HepG2 (cell line): ENCODE measurements around the gene AK6. TPM values are rescaled to one million over a fixed set of nuclear protein-coding genes. Genes with fewer than 3 reads are reported as not detected.

Source experiments
- CBX1 ChIP-seq: IDR thresholded peaks from one replicate; pipeline ENCODE4 v1.6.1; 2016; ENCODE audit warnings: antibody characterized with exemption, low read depth
- EHMT2 ChIP-seq: fragments of 200-600 bp; sonication (generic); IDR thresholded peaks from 2 replicates; pipeline ENCODE4 v1.7.0; 2017; ENCODE audit warnings: antibody characterized with exemption, low read depth, low read length, borderline replicate concordance
- KDM5B ChIP-seq: sonication (generic); formaldehyde crosslinking; IDR thresholded peaks from 2 replicates; pipeline ENCODE4 v1.4.0; 2020; ENCODE audit warnings: missing genetic modification reagents, mild to moderate bottlenecking, borderline replicate concordance
- MAZ ChIP-seq, 2 experiments: sonication (generic) in 1 of 2; formaldehyde crosslinking in 1 of 2; IDR thresholded peaks; 2 replicates each; pipeline versions ENCODE4 v1.5.0 to v1.6.1; 2012 to 2020; ENCODE audit warnings: low read depth in 2 of 2, mild to moderate bottlenecking in 2 of 2, borderline replicate concordance in 1 of 2, improper control_type of control experiment in 1 of 2, low read length in 1 of 2, missing genetic modification reagents in 1 of 2, moderate library complexity in 1 of 2
- RAD51 ChIP-seq: fragments of 450-650 bp; IDR thresholded peaks from 2 replicates; pipeline ENCODE4 v1.6.1; 2016; ENCODE audit warnings: borderline replicate concordance
- RBM39 ChIP-seq: fragments of 200-400 bp; formaldehyde crosslinking; IDR thresholded peaks from one replicate; pipeline ENCODE4 v1.6.1; 2018; ENCODE audit warnings: antibody characterized with exemption, mild to moderate bottlenecking, low read depth, low read length; ENCODE audit not compliant: poor library complexity, severe bottlenecking
- SMAD1 ChIP-seq: sonication (generic); formaldehyde crosslinking; IDR thresholded peaks from 2 replicates; pipeline ENCODE4 v1.4.0; 2020; ENCODE audit warnings: missing genetic modification reagents, low read depth, mild to moderate bottlenecking, borderline replicate concordance
- ZBTB7A ChIP-seq: sonication (generic); formaldehyde crosslinking; IDR thresholded peaks from 2 replicates; pipeline ENCODE4 v1.8.0; 2022; ENCODE audit warnings: mild to moderate bottlenecking, missing genetic modification reagents
- ZFY ChIP-seq: sonication (generic); formaldehyde crosslinking; IDR thresholded peaks from 2 replicates; pipeline ENCODE4 v1.4.0; 2020; ENCODE audit warnings: missing genetic modification reagents
- ZNF3 ChIP-seq: IDR thresholded peaks from 2 replicates; pipeline ENCODE4 v1.7.0; 2017; ENCODE audit warnings: inconsistent platforms
- ZNF687 ChIP-seq: sonication (generic); formaldehyde crosslinking; IDR thresholded peaks from 2 replicates; pipeline ENCODE4 v1.5.1; 2020; ENCODE audit warnings: mild to moderate bottlenecking, missing genetic modification reagents, moderate library complexity
- ZNF710 ChIP-seq: sonication (generic); formaldehyde crosslinking; IDR thresholded peaks from 2 replicates; pipeline ENCODE4 v1.5.0; 2020; ENCODE audit warnings: mild to moderate bottlenecking, missing genetic modification reagents, borderline replicate concordance
- ZNF724P ChIP-seq: sonication (generic); formaldehyde crosslinking; IDR thresholded peaks from 2 replicates; pipeline ENCODE4 v1.8.0; 2022; ENCODE audit warnings: missing genetic modification reagents, borderline replicate concordance
- polyA plus RNA-seq, 8 experiments: library from polyadenylated mRNA; depleted of rRNA in 3 of 8; stranded (reverse) in 7 of 8; unstranded in 1 of 8; fragments of >200 nt; fragmentation: Illumina TruSeq in 4 of 8; extraction: Trizol in 4 of 8; gene quantifications; 2 replicates each; pipeline versions ENCODE4 v1.2.1 to v1.2.3, GENCODE V29; 2011 to 2016; ENCODE audit warnings: low read depth in 4 of 8, missing spikeins in 1 of 8, mixed read lengths in 1 of 8; ENCODE audit not compliant: insufficient read depth in 1 of 8
- total RNA-seq, 5 experiments: library from RNA; depleted of rRNA; stranded (reverse); fragments of >200 nt; fragmentation: Illumina TruSeq; extraction: Trizol; gene quantifications; 2 replicates each; pipeline ENCODE4 v1.2.3, GENCODE V29; 2016; ENCODE audit warnings: low read depth in 1 of 5
- TF ChIP-seq, protein P1 (sequence below): sonication (generic); formaldehyde crosslinking; IDR thresholded peaks from 2 replicates; pipeline ENCODE4; 2020; ENCODE audit warnings: missing genetic modification reagents, mild to moderate bottlenecking, borderline replicate concordance
- TF ChIP-seq, protein P2 (sequence below): sonication (generic); formaldehyde crosslinking; IDR thresholded peaks from 2 replicates; pipeline ENCODE4 v1.5.0; 2020; ENCODE audit warnings: mild to moderate bottlenecking, missing genetic modification reagents, borderline replicate concordance

AK6 gene
- total and polyA plus RNA-seq, 2 of the 13 experiments (the other 11 are each of a cell fraction or from before 2014, with no cell fraction given): 31.1 to 77.2 TPM

- peak; percentile 43; the same call in 1 of the 2 replicates for TF ChIP-seq ZFY (CRISPR knock-in tag)
- peak; percentile 97 for TF ChIP-seq ZNF710
- no peak for TF ChIP-seq EHMT2
- no peak for TF ChIP-seq ZBTB7A (CRISPR knock-in tag)
- peak; percentile 85 for TF ChIP-seq ZNF687 (CRISPR knock-in tag)
- TF ChIP-seq RAD51: no peak
- TF ChIP-seq, protein P1, sequence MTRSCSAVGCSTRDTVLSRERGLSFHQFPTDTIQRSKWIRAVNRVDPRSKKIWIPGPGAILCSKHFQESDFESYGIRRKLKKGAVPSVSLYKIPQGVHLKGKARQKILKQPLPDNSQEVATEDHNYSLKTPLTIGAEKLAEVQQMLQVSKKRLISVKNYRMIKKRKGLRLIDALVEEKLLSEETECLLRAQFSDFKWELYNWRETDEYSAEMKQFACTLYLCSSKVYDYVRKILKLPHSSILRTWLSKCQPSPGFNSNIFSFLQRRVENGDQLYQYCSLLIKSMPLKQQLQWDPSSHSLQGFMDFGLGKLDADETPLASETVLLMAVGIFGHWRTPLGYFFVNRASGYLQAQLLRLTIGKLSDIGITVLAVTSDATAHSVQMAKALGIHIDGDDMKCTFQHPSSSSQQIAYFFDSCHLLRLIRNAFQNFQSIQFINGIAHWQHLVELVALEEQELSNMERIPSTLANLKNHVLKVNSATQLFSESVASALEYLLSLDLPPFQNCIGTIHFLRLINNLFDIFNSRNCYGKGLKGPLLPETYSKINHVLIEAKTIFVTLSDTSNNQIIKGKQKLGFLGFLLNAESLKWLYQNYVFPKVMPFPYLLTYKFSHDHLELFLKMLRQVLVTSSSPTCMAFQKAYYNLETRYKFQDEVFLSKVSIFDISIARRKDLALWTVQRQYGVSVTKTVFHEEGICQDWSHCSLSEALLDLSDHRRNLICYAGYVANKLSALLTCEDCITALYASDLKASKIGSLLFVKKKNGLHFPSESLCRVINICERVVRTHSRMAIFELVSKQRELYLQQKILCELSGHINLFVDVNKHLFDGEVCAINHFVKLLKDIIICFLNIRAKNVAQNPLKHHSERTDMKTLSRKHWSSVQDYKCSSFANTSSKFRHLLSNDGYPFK (CRISPR knock-in tag): 0 out of 2 replicates have a peak, but pooled peaks have one; percentile 30
- TF ChIP-seq ZNF724P: no peak
- TF ChIP-seq RBM39: peak; percentile 82
- peak; percentile 40 for TF ChIP-seq CBX1
- TF ChIP-seq KDM5B (CRISPR knock-in tag): peak; percentile 47; the same call in 1 of the 2 replicates
- 0 out of 2 replicates have a peak, but pooled peaks have one; percentile 24 for TF ChIP-seq MAZ (IDR thresholded peaks at IDR 0.05; ENCODE audit: borderline replicate concordance, low read depth, low read length)
- no peak for TF ChIP-seq MAZ (CRISPR knock-in tag; IDR thresholded peaks at IDR 0.05; ENCODE audit: low read depth)
- 0 out of 2 replicates have a peak, but pooled peaks have one; percentile 52 for TF ChIP-seq SMAD1 (CRISPR knock-in tag)
- TF ChIP-seq, protein P2, sequence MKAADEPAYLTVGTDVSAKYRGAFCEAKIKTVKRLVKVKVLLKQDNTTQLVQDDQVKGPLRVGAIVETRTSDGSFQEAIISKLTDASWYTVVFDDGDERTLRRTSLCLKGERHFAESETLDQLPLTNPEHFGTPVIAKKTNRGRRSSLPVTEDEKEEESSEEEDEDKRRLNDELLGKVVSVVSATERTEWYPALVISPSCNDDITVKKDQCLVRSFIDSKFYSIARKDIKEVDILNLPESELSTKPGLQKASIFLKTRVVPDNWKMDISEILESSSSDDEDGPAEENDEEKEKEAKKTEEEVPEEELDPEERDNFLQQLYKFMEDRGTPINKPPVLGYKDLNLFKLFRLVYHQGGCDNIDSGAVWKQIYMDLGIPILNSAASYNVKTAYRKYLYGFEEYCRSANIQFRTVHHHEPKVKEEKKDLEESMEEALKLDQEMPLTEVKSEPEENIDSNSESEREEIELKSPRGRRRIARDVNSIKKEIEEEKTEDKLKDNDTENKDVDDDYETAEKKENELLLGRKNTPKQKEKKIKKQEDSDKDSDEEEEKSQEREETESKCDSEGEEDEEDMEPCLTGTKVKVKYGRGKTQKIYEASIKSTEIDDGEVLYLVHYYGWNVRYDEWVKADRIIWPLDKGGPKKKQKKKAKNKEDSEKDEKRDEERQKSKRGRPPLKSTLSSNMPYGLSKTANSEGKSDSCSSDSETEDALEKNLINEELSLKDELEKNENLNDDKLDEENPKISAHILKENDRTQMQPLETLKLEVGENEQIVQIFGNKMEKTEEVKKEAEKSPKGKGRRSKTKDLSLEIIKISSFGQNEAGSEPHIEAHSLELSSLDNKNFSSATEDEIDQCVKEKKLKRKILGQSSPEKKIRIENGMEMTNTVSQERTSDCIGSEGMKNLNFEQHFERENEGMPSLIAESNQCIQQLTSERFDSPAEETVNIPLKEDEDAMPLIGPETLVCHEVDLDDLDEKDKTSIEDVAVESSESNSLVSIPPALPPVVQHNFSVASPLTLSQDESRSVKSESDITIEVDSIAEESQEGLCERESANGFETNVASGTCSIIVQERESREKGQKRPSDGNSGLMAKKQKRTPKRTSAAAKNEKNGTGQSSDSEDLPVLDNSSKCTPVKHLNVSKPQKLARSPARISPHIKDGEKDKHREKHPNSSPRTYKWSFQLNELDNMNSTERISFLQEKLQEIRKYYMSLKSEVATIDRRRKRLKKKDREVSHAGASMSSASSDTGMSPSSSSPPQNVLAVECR (CRISPR knock-in tag): peak; percentile 72; the same call in 1 of the 2 replicates
- no peak for TF ChIP-seq ZNF3
Measured at GRCh38 chr5:69334793-69335268, 34.5 kb downstream of the AK6 start (continued).
